WTC11 (cell line): ENCODE measurements around the gene KLF1. TPM values are rescaled to one million over a fixed set of nuclear protein-coding genes. Genes with fewer than 3 reads are reported as not detected.

Experiments used
- ATAC-seq: fragments of 200-7000 bp; cut with Tn5 transposase; 2 replicates; pipeline ENCODE4 v1.10.0; 2021; ENCODE audit warnings: mild to moderate bottlenecking, moderate library complexity
- Bru-seq: library from RNA; stranded (reverse); fragments of 400-500 nt; gene quantifications from one replicate; lab custom pipeline; 2021; lab: Mats Ljungman, UMichigan
- CTCF ChIA-PET: fragments of 300-600 bp; sonication (Branson Sonifier 250); formaldehyde crosslinking; loops from one replicate; lab custom pipeline; 2021; ENCODE audit warnings: antibody characterized with exemption; lab: Charles Lee
- POLR2A ChIA-PET: fragments of 350-600 bp; sonication (Branson Sonifier 250); formaldehyde crosslinking; loops from one replicate; lab custom pipeline; 2021; ENCODE audit warnings: antibody characterized with exemption; lab: Charles Lee
- DNase-seq: peaks from one replicate; pipeline ENCODE4 v3.0.0; 2021; ENCODE audit warnings: low spot score
- H3K27ac Mint-ChIP-seq: 2 replicates; pipeline ENCODE4 v1.8.0; 2021; ENCODE audit warnings: mixed read lengths
- H3K27me3 Mint-ChIP-seq: 2 replicates; pipeline ENCODE4 v1.8.0; 2021; ENCODE audit warnings: low read depth, mild to moderate bottlenecking, moderate library complexity, mixed read lengths
- H3K36me3 Mint-ChIP-seq: 2 replicates; pipeline ENCODE4 v1.8.0; 2021; ENCODE audit warnings: mixed read lengths
- H3K4me1 Mint-ChIP-seq: 2 replicates; pipeline ENCODE4 v1.8.0; 2022; ENCODE audit warnings: mixed read lengths
- H3K4me3 Mint-ChIP-seq: 2 replicates; pipeline ENCODE4 v1.8.0; 2021; ENCODE audit warnings: mild to moderate bottlenecking, moderate library complexity, mixed read lengths
- H3K9me3 Mint-ChIP-seq: 2 replicates; pipeline ENCODE4 v1.8.0; 2021; ENCODE audit warnings: mixed read lengths
- AFF4 ChIP-seq: sonication (generic); formaldehyde crosslinking; IDR thresholded peaks from 2 replicates; pipeline ENCODE4 v1.8.1; 2023; ENCODE audit warnings: mild to moderate bottlenecking, missing genetic modification reagents, borderline replicate concordance
- ATF1 ChIP-seq: sonication (generic); formaldehyde crosslinking; IDR thresholded peaks from 2 replicates; pipeline ENCODE4 v1.8.1; 2023; ENCODE audit warnings: mild to moderate bottlenecking, moderate library complexity, missing genetic modification reagents
- E2F5 ChIP-seq: sonication (generic); formaldehyde crosslinking; IDR thresholded peaks from 2 replicates; pipeline ENCODE4 v1.8.1; 2022; ENCODE audit warnings: mild to moderate bottlenecking, moderate library complexity, missing genetic modification reagents
- ERG ChIP-seq: fragments of 250-450 bp; sonication (Bioruptor Pico); IDR thresholded peaks from 2 replicates; pipeline ENCODE4 v1.8.0; 2021; ENCODE audit warnings: mild to moderate bottlenecking
- ESRRA ChIP-seq: sonication (generic); formaldehyde crosslinking; IDR thresholded peaks from 2 replicates; pipeline ENCODE4 v1.8.1; 2022; ENCODE audit warnings: mild to moderate bottlenecking, missing genetic modification reagents, borderline replicate concordance
- ETV6 ChIP-seq: sonication (generic); formaldehyde crosslinking; IDR thresholded peaks from 2 replicates; pipeline ENCODE4 v1.8.1; 2022; ENCODE audit warnings: mild to moderate bottlenecking, missing genetic modification reagents
- GABPB1 ChIP-seq: sonication (generic); formaldehyde crosslinking; IDR thresholded peaks from 2 replicates; pipeline ENCODE4 v1.8.1; 2023; ENCODE audit warnings: mild to moderate bottlenecking, missing genetic modification reagents
- GTF2I ChIP-seq: fragments of 250-450 bp; sonication (Bioruptor Pico); conservative IDR thresholded peaks from 2 replicates; pipeline ENCODE4 v1.4.0; 2021; ENCODE audit warnings: mild to moderate bottlenecking
- HMGA2 ChIP-seq: fragments of 250-450 bp; sonication (Bioruptor Pico); IDR thresholded peaks from 2 replicates; pipeline ENCODE4 v1.4.0; 2021; ENCODE audit warnings: mild to moderate bottlenecking, moderate library complexity
- NR2C2 ChIP-seq: sonication (generic); formaldehyde crosslinking; IDR thresholded peaks from 2 replicates; pipeline ENCODE4 v1.8.0; 2022; ENCODE audit warnings: mild to moderate bottlenecking, missing genetic modification reagents
- NR3C1 ChIP-seq: sonication (generic); formaldehyde crosslinking; conservative IDR thresholded peaks from 2 replicates; pipeline ENCODE4 v1.8.1; 2023; ENCODE audit warnings: low read depth, mild to moderate bottlenecking, missing genetic modification reagents
- RELA ChIP-seq: sonication (generic); formaldehyde crosslinking; IDR thresholded peaks from 2 replicates; pipeline ENCODE4 v1.8.1; 2022; ENCODE audit warnings: missing genetic modification reagents, mild to moderate bottlenecking, borderline replicate concordance
- RORB ChIP-seq: fragments of 250-450 bp; sonication (Bioruptor Pico); IDR thresholded peaks from 2 replicates; pipeline ENCODE4 v1.9.0; 2021; ENCODE audit warnings: mild to moderate bottlenecking
- SP1 ChIP-seq: sonication (generic); formaldehyde crosslinking; conservative IDR thresholded peaks from 2 replicates; pipeline ENCODE4 v1.8.1; 2022; ENCODE audit warnings: missing genetic modification reagents
- ZNF219 ChIP-seq: sonication (generic); formaldehyde crosslinking; IDR thresholded peaks from 2 replicates; pipeline ENCODE4 v1.8.0; 2023; ENCODE audit warnings: missing genetic modification reagents, mild to moderate bottlenecking, borderline replicate concordance
- ZNF263 ChIP-seq: sonication (generic); formaldehyde crosslinking; IDR thresholded peaks from 2 replicates; pipeline ENCODE4 v1.8.1; 2022; ENCODE audit warnings: low read depth, mild to moderate bottlenecking, moderate library complexity, missing genetic modification reagents
- ZNF317 ChIP-seq: sonication (generic); formaldehyde crosslinking; IDR thresholded peaks from 2 replicates; pipeline ENCODE4 v1.8.1; 2023; ENCODE audit warnings: low read depth, mild to moderate bottlenecking, moderate library complexity, missing genetic modification reagents, borderline replicate concordance
- ZNF396 ChIP-seq: fragments of 250-450 bp; sonication (Bioruptor Pico); IDR thresholded peaks from 2 replicates; pipeline ENCODE4 v1.8.0; 2021; ENCODE audit warnings: mild to moderate bottlenecking, moderate library complexity, borderline replicate concordance
- ZNF423 ChIP-seq: fragments of 250-450 bp; sonication (Bioruptor Pico); IDR thresholded peaks from 2 replicates; pipeline ENCODE4 v2.1.2; 2022; ENCODE audit warnings: mild to moderate bottlenecking, moderate library complexity
- ZNF512 ChIP-seq: sonication (generic); formaldehyde crosslinking; IDR thresholded peaks from 2 replicates; pipeline ENCODE4 v1.8.1; 2022; ENCODE audit warnings: missing genetic modification reagents, borderline replicate concordance
- long read RNA-seq, 3 experiments: library from RNA in 1 of 3; library from capped mRNA in 1 of 3; library from polyadenylated mRNA in 1 of 3; unstranded in 2 of 3; stranded (forward) in 1 of 3; transcript quantifications; one replicate each; pipeline ENCODE4 v2.0.0, GENCODE V29; 2021
- total RNA-seq: library from RNA; stranded (reverse); gene quantifications from 3 replicates; pipeline ENCODE4 v1.2.3, GENCODE V29; 2021
- TF ChIP-seq, protein P1 (sequence below): sonication (generic); formaldehyde crosslinking; conservative IDR thresholded peaks from 2 replicates; pipeline ENCODE4 v1.8.1; 2022; ENCODE audit warnings: mild to moderate bottlenecking, missing genetic modification reagents

The KLF1 gene
- 0.32 to 0.89 TPM (median 0.72 TPM) in 3 replicates for total RNA-seq
- percentile 34 among the genes with signal in this experiment for Bru-seq, nascent RNA
- long read RNA-seq, experiment 1, result 0 reads
- long read RNA-seq, experiment 2, partial matches to known transcripts, result 2 of 2 reads
- long read RNA-seq, experiment 2, other reads (novel, unspliced or antisense), result 0 of 2 reads
- long read RNA-seq, experiment 3, result 0 reads

- peaks cover 21% of the 10 kb centered on the region for H3K4me1 Mint-ChIP-seq
- H3K27me3 Mint-ChIP-seq, result peaks cover 47% of the 10 kb centered on the region
- POLR2A ChIA-PET, result no interaction called here
- DNase-seq (no peak), ATAC-seq (no peak)
- peaks cover 5% of the 10 kb centered on the region for H3K9me3 Mint-ChIP-seq
- H3K36me3 Mint-ChIP-seq, result peaks cover 10% of the 10 kb centered on the region; the same call in 1 of the 2 replicates
- no peak within 1 kb of the TSS for H3K27ac Mint-ChIP-seq
- CTCF ChIA-PET, result interaction anchor here (1.1 kb wide), 2 partner anchors 39 to 126 kb away, joined by 3 read pairs; no protein-coding TSS in a partner anchor
- H3K4me3 Mint-ChIP-seq, result peak within 1 kb of the TSS; percentile 72
- TF ChIP-seq ZNF423 (CRISPR knock-in tag), result no peak
- no peak for TF ChIP-seq ZNF317 (CRISPR knock-in tag)
- TF ChIP-seq ZNF219 (CRISPR knock-in tag), result no peak
- no peak for TF ChIP-seq GTF2I (CRISPR knock-in tag)
- no peak for TF ChIP-seq ZNF396 (CRISPR knock-in tag)
- no peak for TF ChIP-seq ETV6 (CRISPR knock-in tag)
Measured at GRCh38 chr19:12886969-12887747, at the start of gene KLF1. Gene KLF1, minus strand, starts transcription at chr19:12887201. Its CDS starts 61 bp downstream, at chr19:12887140.

GRCh38 chr19:12936582-12936981 lies 49.6 kb upstream of the KLF1 start:
- Mint-ChIP-seq H3K4me1 (peaks cover 43% of the 10 kb centered on the region), H3K9me3 (no peaks in the 10 kb centered on the region), H3K36me3 (peaks cover 38% of the 10 kb centered on the region), H3K27me3 (no peaks in the 10 kb centered on the region), H3K4me3 (no peak overlapping the region), H3K27ac (peak overlapping the region; percentile 91)
- CTCF ChIA-PET, result interaction anchor here (0.6 to 1.7 kb wide), 11 partner anchors 10 to 393 kb away, joined by 3 to 22 read pairs (median 6); partner anchors contain the start of gene RAD23A
- ATAC-seq, result no peak
- TF ChIP-seq, protein P1, sequence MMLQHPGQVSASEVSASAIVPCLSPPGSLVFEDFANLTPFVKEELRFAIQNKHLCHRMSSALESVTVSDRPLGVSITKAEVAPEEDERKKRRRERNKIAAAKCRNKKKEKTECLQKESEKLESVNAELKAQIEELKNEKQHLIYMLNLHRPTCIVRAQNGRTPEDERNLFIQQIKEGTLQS (CRISPR knock-in tag), result no peak
- POLR2A ChIA-PET, result interaction anchor here (1.7 to 2.0 kb wide), 4 partner anchors 17 to 179 kb away, joined by 4 to 13 read pairs (median 10); partner anchors contain the start of genes GCDH and SYCE2
- DNase-seq, result no peak

GRCh38 chr19:12935071-12935470 lies 48.1 kb upstream of the KLF1 start:
- ChIA-PET POLR2A (no interaction called here), CTCF (no interaction called here)
- H3K9me3 Mint-ChIP-seq, result no peaks in the 10 kb centered on the region
- TF ChIP-seq HMGA2 (no peak), E2F5 (CRISPR knock-in tag) (no peak), RORB (no peak), NR2C2 (no peak), ZNF512 (CRISPR knock-in tag) (no peak), ZNF263 (CRISPR knock-in tag) (no peak), RELA (CRISPR knock-in tag) (no peak), AFF4 (no peak), ESRRA (CRISPR knock-in tag) (no peak), GABPB1 (CRISPR knock-in tag) (no peak), NR3C1 (CRISPR knock-in tag) (no peak), ATF1 (CRISPR knock-in tag) (no peak), ZNF317 (CRISPR knock-in tag) (no peak), ERG (CRISPR knock-in tag) (no peak), SP1 (CRISPR knock-in tag) (no peak)
- TF ChIP-seq, protein P1 (CRISPR knock-in tag), result no peak
- H3K4me1 Mint-ChIP-seq, result peaks cover 37% of the 10 kb centered on the region
- DNase-seq (no peak), ATAC-seq (no peak)
- H3K36me3 Mint-ChIP-seq, result peaks cover 29% of the 10 kb centered on the region
- no peaks in the 10 kb centered on the region for H3K27me3 Mint-ChIP-seq
- H3K4me3 Mint-ChIP-seq, result no peak overlapping the region
- H3K27ac Mint-ChIP-seq, result no peak overlapping the region
